ENCODE measurements around the gene PPP1R15A.
A peak's percentile ranks its signal among the peaks of the same experiment; 100 is the strongest.

The PPP1R15A gene

GRCh38 chr19:48872182-48872883 is at the start of gene PPP1R15A (continued):
- TF ChIP-seq ZNF521 (tag by site-specific recombination; IDR thresholded peaks at IDR 0.05): no peak
- TF ChIP-seq ZNF354C (tag by site-specific recombination; IDR thresholded peaks at IDR 0.05; ENCODE audit: borderline replicate concordance, low read depth): no peak
- TF ChIP-seq ZNF146 (tag by site-specific recombination; IDR thresholded peaks at IDR 0.05): no peak
- TF ChIP-seq, protein P1, sequence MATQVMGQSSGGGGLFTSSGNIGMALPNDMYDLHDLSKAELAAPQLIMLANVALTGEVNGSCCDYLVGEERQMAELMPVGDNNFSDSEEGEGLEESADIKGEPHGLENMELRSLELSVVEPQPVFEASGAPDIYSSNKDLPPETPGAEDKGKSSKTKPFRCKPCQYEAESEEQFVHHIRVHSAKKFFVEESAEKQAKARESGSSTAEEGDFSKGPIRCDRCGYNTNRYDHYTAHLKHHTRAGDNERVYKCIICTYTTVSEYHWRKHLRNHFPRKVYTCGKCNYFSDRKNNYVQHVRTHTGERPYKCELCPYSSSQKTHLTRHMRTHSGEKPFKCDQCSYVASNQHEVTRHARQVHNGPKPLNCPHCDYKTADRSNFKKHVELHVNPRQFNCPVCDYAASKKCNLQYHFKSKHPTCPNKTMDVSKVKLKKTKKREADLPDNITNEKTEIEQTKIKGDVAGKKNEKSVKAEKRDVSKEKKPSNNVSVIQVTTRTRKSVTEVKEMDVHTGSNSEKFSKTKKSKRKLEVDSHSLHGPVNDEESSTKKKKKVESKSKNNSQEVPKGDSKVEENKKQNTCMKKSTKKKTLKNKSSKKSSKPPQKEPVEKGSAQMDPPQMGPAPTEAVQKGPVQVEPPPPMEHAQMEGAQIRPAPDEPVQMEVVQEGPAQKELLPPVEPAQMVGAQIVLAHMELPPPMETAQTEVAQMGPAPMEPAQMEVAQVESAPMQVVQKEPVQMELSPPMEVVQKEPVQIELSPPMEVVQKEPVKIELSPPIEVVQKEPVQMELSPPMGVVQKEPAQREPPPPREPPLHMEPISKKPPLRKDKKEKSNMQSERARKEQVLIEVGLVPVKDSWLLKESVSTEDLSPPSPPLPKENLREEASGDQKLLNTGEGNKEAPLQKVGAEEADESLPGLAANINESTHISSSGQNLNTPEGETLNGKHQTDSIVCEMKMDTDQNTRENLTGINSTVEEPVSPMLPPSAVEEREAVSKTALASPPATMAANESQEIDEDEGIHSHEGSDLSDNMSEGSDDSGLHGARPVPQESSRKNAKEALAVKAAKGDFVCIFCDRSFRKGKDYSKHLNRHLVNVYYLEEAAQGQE (tag by site-specific recombination; IDR thresholded peaks at IDR 0.05): no peak
- TF ChIP-seq, protein P2, sequence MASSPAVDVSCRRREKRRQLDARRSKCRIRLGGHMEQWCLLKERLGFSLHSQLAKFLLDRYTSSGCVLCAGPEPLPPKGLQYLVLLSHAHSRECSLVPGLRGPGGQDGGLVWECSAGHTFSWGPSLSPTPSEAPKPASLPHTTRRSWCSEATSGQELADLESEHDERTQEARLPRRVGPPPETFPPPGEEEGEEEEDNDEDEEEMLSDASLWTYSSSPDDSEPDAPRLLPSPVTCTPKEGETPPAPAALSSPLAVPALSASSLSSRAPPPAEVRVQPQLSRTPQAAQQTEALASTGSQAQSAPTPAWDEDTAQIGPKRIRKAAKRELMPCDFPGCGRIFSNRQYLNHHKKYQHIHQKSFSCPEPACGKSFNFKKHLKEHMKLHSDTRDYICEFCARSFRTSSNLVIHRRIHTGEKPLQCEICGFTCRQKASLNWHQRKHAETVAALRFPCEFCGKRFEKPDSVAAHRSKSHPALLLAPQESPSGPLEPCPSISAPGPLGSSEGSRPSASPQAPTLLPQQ (tag by site-specific recombination; IDR thresholded peaks at IDR 0.05): peak; percentile 56
- peak; percentile 13; the same call in 1 of the 2 replicates for TF ChIP-seq ZNF580 (tag by site-specific recombination; IDR thresholded peaks at IDR 0.05)
- TF ChIP-seq, protein P3, sequence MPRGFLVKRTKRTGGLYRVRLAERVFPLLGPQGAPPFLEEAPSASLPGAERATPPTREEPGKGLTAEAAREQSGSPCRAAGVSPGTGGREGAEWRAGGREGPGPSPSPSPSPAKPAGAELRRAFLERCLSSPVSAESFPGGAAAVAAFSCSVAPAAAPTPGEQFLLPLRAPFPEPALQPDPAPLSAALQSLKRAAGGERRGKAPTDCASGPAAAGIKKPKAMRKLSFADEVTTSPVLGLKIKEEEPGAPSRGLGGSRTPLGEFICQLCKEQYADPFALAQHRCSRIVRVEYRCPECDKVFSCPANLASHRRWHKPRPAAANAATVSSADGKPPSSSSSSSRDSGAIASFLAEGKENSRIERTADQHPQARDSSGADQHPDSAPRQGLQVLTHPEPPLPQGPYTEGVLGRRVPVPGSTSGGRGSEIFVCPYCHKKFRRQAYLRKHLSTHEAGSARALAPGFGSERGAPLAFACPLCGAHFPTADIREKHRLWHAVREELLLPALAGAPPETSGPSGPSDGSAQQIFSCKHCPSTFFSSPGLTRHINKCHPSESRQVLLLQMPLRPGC (tag by site-specific recombination; IDR thresholded peaks at IDR 0.05): peak; percentile 36; the same call in 1 of the 2 replicates
- peak; percentile 75 for TF ChIP-seq SP7 (tag by site-specific recombination; IDR thresholded peaks at IDR 0.05)
- no peak for TF ChIP-seq ZNF830 (tag by site-specific recombination; IDR thresholded peaks at IDR 0.05; ENCODE audit: low read depth)
- TF ChIP-seq WT1 (tag by site-specific recombination; IDR thresholded peaks at IDR 0.05): peak; percentile 33; the same call in 1 of the 2 replicates
- no peak for TF ChIP-seq ZNF174 (tag by site-specific recombination; IDR thresholded peaks at IDR 0.05)
- peak; percentile 73 for TF ChIP-seq SP3 (tag by site-specific recombination; IDR thresholded peaks at IDR 0.05)
- TF ChIP-seq ZNF677 (tag by site-specific recombination; IDR thresholded peaks at IDR 0.05): peak; percentile 100
- no peak for TF ChIP-seq ZNF37A (tag by site-specific recombination; IDR thresholded peaks at IDR 0.05)
- peak; percentile 68; the same call in 1 of the 2 replicates for TF ChIP-seq ZNF24 (tag by site-specific recombination; IDR thresholded peaks at IDR 0.05)
- TF ChIP-seq ZNF776 (tag by site-specific recombination; IDR thresholded peaks at IDR 0.05; ENCODE audit: borderline replicate concordance): no peak
- peak; percentile 96 for TF ChIP-seq ATF2 (tag by site-specific recombination; IDR thresholded peaks at IDR 0.05; ENCODE audit: low read depth)
- TF ChIP-seq ZBTB20 (tag by site-specific recombination; IDR thresholded peaks at IDR 0.05): peak; percentile 58; the same call in 1 of the 2 replicates
- no peak for TF ChIP-seq ZNF529 (tag by site-specific recombination; IDR thresholded peaks at IDR 0.05; ENCODE audit: insufficient replicate concordance)
- peak; percentile 19; the same call in 1 of the 2 replicates for TF ChIP-seq ZFP69B (tag by site-specific recombination; IDR thresholded peaks at IDR 0.05)
- peak; percentile 69; the same call in 1 of the 2 replicates for TF ChIP-seq ZSCAN30 (tag by site-specific recombination; IDR thresholded peaks at IDR 0.05)
- 0 out of 2 replicates have a peak, but pooled peaks have one; percentile 26 for TF ChIP-seq ZBTB11 (tag by site-specific recombination; conservative IDR thresholded peaks at IDR 0.05; ENCODE audit: low read depth)
- TF ChIP-seq SETDB1 (IDR thresholded peaks at IDR 0.05; ENCODE audit: insufficient read length, low read length): no peak
- TF ChIP-seq AEBP2 (tag by site-specific recombination; IDR thresholded peaks at IDR 0.05; ENCODE audit: borderline replicate concordance): no peak
- no peak; the same call in 1 of the 2 replicates for TF ChIP-seq ZFHX2 (tag by site-specific recombination; conservative IDR thresholded peaks at IDR 0.05)

Data from HEK293 (cell line).